ENCODE data around the gene NEK7.
"Not testable (repeated sequence)": the region's sequence is repeated elsewhere in the genome, so short reads cannot be mapped to it uniquely, and the experiment has no call there.

Gene NEK7

GRCh38 chr1:198156745-198157240 is at the start of gene NEK7:
Gene NEK7 (plus strand): TSS chr1:198156998. CDS start chr1:198232581, 75,583 bp downstream.
- DNase-seq = no peak

- no peak for DNase-seq
Observed at GRCh38 chr1:198107091-198107501, 49.7 kb upstream of the NEK7 start.

GRCh38 chr1:198108636-198109370 is 48.0 kb upstream of the NEK7 start:
- no peak for DNase-seq

GRCh38 chr1:198109371-198109715 is 47.5 kb upstream of the NEK7 start:
- no peak for DNase-seq

GRCh38 chr1:198113342-198113750 is 43.5 kb upstream of the NEK7 start:
- no peak for DNase-seq

GRCh38 chr1:198116069-198116468 is 40.7 kb upstream of the NEK7 start:
- DNase-seq = no peak

- no peak for DNase-seq
Observed at GRCh38 chr1:198116469-198116868, 40.3 kb upstream of the NEK7 start.

GRCh38 chr1:198117267-198117666 is 39.5 kb upstream of the NEK7 start:
- DNase-seq = no peak

GRCh38 chr1:198118134-198118533 is 38.7 kb upstream of the NEK7 start:
- DNase-seq = no peak

- DNase-seq = no peak
Observed at GRCh38 chr1:198119906-198120305, 36.9 kb upstream of the NEK7 start.

- no peak for DNase-seq
Observed at GRCh38 chr1:198121056-198121826, 35.6 kb upstream of the NEK7 start.

GRCh38 chr1:198122693-198123092 is 34.1 kb upstream of the NEK7 start:
- DNase-seq = no peak

- no peak for DNase-seq
Observed at GRCh38 chr1:198123133-198123532, 33.7 kb upstream of the NEK7 start.

GRCh38 chr1:198124673-198125072 is 32.1 kb upstream of the NEK7 start:
- DNase-seq = no peak

GRCh38 chr1:198125995-198126735 is 30.6 kb upstream of the NEK7 start:
- DNase-seq = no peak

- no peak for DNase-seq
Observed at GRCh38 chr1:198128533-198128932, 28.3 kb upstream of the NEK7 start.

- not testable (repeated sequence) for DNase-seq
Observed at GRCh38 chr1:198130053-198130452, 26.7 kb upstream of the NEK7 start.

- DNase-seq = no peak
Observed at GRCh38 chr1:198132060-198132781, 24.6 kb upstream of the NEK7 start.

GRCh38 chr1:198134252-198134651 is 22.5 kb upstream of the NEK7 start:
- no peak for DNase-seq

- DNase-seq = no peak
Observed at GRCh38 chr1:198135366-198135765, 21.4 kb upstream of the NEK7 start.

- DNase-seq = no peak
Observed at GRCh38 chr1:198141668-198142351, 15.0 kb upstream of the NEK7 start.

GRCh38 chr1:198143797-198144196 is 13.0 kb upstream of the NEK7 start:
- no peak for DNase-seq

Data from NCI-H1417 treated with DMSO at 0.1 percent for 48 hours (cell line).